Lower lobe of right lung (tissue), 2 donors: ENCODE measurements around the gene BST1. TPM values are rescaled to one million over a fixed set of nuclear protein-coding genes. Genes with fewer than 3 reads are reported as not detected.

Experiments used
- ATAC-seq, 2 donors: fragments of 200-7000 bp; cut with Tn5 transposase; one replicate each; pipeline ENCODE4 v1.9.1; 2020 to 2022; ENCODE audit warnings: mild to moderate bottlenecking in 2 of 2, moderate library complexity in 2 of 2
- DNase-seq: peaks from one replicate; pipeline ENCODE4 v3.0.0-alpha.2; 2020
- H3K27ac ChIP-seq: fragments of 200-600 bp; one replicate; pipeline ENCODE4 v1.8.0; 2022
- H3K27me3 ChIP-seq: fragments of 200-600 bp; one replicate; pipeline ENCODE4 v1.8.0; 2022; ENCODE audit warnings: low read depth
- H3K36me3 ChIP-seq: fragments of 200-600 bp; one replicate; pipeline ENCODE4 v1.8.0; 2022; ENCODE audit warnings: mild to moderate bottlenecking
- H3K4me1 ChIP-seq: fragments of 200-600 bp; one replicate; pipeline ENCODE4 v1.8.0; 2022
- H3K4me3 ChIP-seq: fragments of 200-600 bp; one replicate; pipeline ENCODE4 v1.8.0; 2022; ENCODE audit warnings: mild to moderate bottlenecking
- H3K9me3 ChIP-seq: fragments of 200-600 bp; one replicate; pipeline ENCODE4 v1.8.0; 2022
- intact Hi-C: fragments of 100-400 bp; cut with DNase I; formaldehyde crosslinking; loops from one replicate; pipeline ENCODE4 v1.11.0; 2022
- total RNA-seq: library from RNA; stranded (reverse); fragmentation: NEBNext Ultra II Directional; extraction: Animal tissue kit (Norgen Biotek cat#: 25700); gene quantifications from one replicate; pipeline ENCODE4 v1.2.1, GENCODE V29; 2021
- TF ChIP-seq, protein P1 (sequence below): fragments of 200-600 bp; IDR thresholded peaks from one replicate; pipeline ENCODE4 v1.8.0; 2022; ENCODE audit warnings: antibody characterized with exemption, mild to moderate bottlenecking
- donor health status: DM: no; HTN: yes; CAD: no; lungs with severe emphysema.

BST1 gene
- total RNA-seq, 1 donor from 2014 or later: 17.8 TPM

DNA sequence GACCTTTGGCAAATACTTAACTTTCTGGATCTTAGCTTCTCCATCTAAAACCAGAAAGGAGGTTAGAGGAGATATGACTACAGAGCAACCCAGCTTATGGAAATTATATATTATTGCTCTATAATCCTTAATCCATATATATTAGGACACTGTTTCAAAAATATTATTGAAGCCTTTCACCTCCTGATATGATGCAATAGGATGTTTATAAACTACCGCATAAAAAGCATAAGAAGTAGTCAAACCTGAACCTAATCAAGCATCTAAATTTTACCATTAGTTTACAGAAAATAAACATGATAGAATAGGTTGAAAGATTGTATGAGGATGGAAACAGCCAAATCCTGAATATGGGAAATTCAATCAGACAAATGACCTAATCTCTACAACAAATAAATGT is 26.8 kb upstream of the BST1 start:
- no peaks in the 10 kb centered on the region for H3K9me3 ChIP-seq
- DNase-seq: no peak
- H3K27ac ChIP-seq: no peak overlapping the region
- no peaks in the 10 kb centered on the region for H3K27me3 ChIP-seq
- no peak for ATAC-seq
- peaks cover 1% of the 10 kb centered on the region for H3K4me1 ChIP-seq
- TF ChIP-seq, protein P1, sequence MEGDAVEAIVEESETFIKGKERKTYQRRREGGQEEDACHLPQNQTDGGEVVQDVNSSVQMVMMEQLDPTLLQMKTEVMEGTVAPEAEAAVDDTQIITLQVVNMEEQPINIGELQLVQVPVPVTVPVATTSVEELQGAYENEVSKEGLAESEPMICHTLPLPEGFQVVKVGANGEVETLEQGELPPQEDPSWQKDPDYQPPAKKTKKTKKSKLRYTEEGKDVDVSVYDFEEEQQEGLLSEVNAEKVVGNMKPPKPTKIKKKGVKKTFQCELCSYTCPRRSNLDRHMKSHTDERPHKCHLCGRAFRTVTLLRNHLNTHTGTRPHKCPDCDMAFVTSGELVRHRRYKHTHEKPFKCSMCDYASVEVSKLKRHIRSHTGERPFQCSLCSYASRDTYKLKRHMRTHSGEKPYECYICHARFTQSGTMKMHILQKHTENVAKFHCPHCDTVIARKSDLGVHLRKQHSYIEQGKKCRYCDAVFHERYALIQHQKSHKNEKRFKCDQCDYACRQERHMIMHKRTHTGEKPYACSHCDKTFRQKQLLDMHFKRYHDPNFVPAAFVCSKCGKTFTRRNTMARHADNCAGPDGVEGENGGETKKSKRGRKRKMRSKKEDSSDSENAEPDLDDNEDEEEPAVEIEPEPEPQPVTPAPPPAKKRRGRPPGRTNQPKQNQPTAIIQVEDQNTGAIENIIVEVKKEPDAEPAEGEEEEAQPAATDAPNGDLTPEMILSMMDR: no peak
- no peak overlapping the region for H3K4me3 ChIP-seq
- intact Hi-C loops: no loop called here
- H3K36me3 ChIP-seq: no peaks in the 10 kb centered on the region

DNA sequence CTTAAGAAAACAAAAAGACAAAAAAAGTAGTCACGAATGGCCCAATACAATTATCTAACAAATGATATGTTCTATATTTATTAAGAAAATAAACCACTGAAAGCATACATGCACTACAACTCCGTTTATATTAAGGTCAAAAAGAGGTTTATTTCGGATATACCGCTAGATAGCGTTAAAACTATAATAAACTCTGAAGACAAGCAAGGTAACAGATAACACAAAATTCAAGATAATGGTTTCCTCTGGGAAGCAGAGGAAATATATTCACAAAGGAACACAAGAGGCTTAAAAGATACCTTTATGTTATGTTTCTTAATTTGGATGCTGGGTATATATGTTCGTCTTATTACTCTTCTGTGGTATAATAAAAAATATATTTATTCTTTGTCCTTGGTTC is 26.0 kb upstream of the BST1 start:
- Histone ChIP-seq H3K27me3 (no peaks in the 10 kb centered on the region), H3K4me3 (no peak overlapping the region), H3K4me1 (peaks cover 4% of the 10 kb centered on the region), H3K36me3 (no peaks in the 10 kb centered on the region), H3K9me3 (no peaks in the 10 kb centered on the region), H3K27ac (no peak overlapping the region)
- DNase-seq: no peak
- TF ChIP-seq, protein P1: no peak
- no peak for ATAC-seq
- intact Hi-C loops: no loop called here

DNA sequence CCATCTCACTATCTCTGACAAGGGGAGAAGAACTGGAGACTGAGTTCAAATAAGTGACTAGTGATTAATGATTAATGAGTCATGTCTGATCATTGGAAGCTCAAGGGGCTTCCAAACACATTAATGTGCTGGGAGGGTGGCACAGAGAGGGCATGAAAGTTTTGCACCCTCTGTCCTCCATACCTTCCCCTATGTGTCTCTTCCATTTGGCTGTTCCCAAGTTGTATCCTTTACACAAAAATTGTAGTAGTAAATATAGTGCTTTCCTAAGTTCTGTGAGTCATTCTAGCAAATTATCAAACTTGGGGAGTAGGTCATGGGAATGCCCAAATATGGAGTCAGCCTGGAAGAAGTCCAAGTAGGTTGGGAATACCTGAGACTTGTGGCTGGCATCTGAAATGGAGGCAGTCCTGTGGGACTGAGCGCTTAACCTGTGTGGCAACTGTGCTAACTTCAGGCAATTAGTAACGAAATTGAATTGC is 25.3 kb upstream of the BST1 start:
- no peak overlapping the region for H3K27ac ChIP-seq
- peaks cover 7% of the 10 kb centered on the region for H3K4me1 ChIP-seq
- intact Hi-C loops: no loop called here
- no peaks in the 10 kb centered on the region for H3K27me3 ChIP-seq
- no peak overlapping the region for H3K4me3 ChIP-seq
- no peaks in the 10 kb centered on the region for H3K9me3 ChIP-seq
- no peaks in the 10 kb centered on the region for H3K36me3 ChIP-seq
- TF ChIP-seq, protein P1: no peak
- ATAC-seq: no peak
- no peak for DNase-seq

DNA sequence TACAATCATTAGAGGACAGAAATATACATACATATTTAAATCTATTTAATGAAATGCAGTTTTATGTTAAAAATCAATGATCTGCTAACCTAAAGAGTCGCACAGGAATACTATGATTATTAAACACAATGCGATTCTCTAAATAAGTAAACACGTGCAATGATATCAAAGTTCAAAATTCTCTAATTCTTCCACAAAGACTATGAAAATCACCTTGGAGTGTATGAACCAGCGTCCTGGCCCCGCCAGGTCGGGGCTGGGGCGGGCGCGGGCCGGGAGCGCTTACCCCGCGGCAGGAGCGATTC is 21.8 kb upstream of the BST1 start:
- H3K36me3 ChIP-seq: peaks cover 4% of the 10 kb centered on the region
- DNase-seq: no peak
- H3K4me3 ChIP-seq: peak overlapping the region; percentile 69
- no peak for ATAC-seq
- no peaks in the 10 kb centered on the region for H3K9me3 ChIP-seq
- intact Hi-C loops: no loop called here
- peak overlapping the region; percentile 93 for H3K27ac ChIP-seq
- H3K4me1 ChIP-seq: peaks cover 25% of the 10 kb centered on the region
- H3K27me3 ChIP-seq: no peaks in the 10 kb centered on the region
- TF ChIP-seq, protein P1: no peak

DNA sequence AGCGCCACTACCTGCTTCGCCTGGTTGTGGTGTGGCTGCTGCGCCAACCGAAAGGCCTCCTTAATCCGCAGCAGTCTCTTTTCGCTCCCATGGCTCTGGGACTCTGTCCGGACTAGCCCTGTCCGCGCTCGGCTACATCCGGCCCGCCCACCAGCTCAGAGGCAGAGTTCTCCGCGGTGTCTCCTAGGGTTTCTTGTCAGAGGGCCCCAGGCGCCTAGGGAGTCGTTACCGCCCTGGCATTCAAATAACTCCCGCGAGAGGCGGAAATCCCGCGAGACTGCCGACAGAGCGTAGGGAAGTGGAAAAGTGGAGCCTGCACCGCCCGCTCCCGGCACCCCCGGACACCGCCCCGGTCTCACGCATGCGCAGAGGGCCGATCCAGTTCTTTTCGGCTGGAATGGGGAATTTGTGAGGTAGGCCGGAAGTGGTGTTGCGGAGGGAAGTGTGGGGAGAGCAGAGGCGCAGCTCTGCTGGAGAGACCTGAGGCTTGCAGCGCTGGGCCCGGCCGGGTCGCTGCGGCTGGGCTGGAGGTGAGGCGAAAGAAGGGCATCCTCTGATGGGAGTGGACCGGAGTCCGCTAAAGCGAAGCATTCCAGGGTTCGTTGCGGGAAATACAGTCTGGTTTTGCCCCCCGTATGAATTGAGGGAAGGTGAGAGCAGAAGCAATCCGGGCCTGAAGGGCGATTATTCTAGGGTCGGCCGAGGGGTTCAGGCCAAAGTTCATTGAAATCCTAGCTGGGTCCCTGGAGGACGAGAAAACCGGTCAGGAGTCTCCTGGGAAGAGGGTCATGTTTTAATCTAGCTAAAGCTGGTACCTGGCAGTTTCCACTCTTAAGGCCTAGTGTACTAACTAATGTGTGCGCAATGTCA is 21.3 kb upstream of the BST1 start, which contains the start of gene FAM200B:
Gene FAM200B, plus strand, starts transcription at position 456 of the 870 bp plus-strand sequence. CDS start 5,151 bp downstream, outside the sequence.
- Histone ChIP-seq H3K27me3 (no peaks in the 10 kb centered on the region), H3K4me1 (peaks cover 25% of the 10 kb centered on the region), H3K4me3 (peak within 1 kb of the TSS; percentile 69), H3K36me3 (peaks cover 10% of the 10 kb centered on the region), H3K27ac (peak within 1 kb of the TSS; percentile 93), H3K9me3 (no peaks in the 10 kb centered on the region)
- DNase-seq (peak; percentile 98), ATAC-seq (peak; percentile 98)
- intact Hi-C loops: no loop called here
- TF ChIP-seq, protein P1: peak; percentile 27
